Activated CD8-positive, alpha-beta memory T cell treated with anti-CD3 and anti-CD28 coated beads, Interleukin-2, amount 50 U/mL, for 1 hour (primary cell): ENCODE measurements around the gene CDH13.
A peak's percentile ranks its signal among the peaks of the same experiment; 100 is the strongest.

ENCODE experiments used
- DNase-seq: peaks from one replicate; pipeline ENCODE4 v3.0.0-alpha.2; 2020; ENCODE audit errors: extremely low read depth

Gene CDH13

DNA sequence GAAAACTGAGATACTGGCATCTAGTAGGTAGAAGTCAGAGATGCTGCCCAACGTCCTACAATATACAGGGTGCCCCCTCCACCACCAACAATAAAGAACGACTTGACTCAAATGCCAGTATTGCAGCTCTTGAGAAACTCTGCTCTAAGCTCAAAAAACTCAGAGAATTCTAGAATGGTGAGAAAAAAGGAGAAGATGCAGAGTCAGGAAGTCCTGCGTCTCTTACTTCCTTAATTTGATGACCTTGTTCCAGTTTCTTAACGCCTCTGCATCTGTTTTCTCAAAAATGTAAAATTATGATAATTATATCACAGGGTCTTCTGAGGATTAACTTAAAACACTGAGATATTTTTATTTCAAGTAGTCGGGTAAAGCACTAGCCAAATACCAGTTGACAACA, 1179.3 kb downstream of the CDH13 start:
- DNase-seq = no peak

DNA sequence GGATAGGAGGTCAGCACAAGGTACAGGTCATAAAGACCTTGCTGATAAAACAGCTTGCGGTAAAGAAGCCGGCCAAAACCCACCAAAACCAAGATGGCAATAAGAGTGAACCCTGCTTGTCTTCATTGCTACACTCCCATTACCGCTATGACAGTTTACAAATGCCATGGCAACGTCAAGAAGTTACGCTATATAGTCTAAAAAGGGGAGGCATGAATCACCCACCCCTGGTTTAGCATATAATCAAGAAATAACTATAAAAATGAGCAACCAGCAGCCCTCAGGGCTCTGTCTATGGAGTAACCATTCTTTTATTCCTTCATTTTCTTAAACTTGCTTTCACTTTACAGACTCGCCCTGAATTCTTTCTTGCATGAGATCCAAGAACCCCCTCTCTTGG, 1180.0 kb downstream of the CDH13 start:
- DNase-seq = no peak

DNA sequence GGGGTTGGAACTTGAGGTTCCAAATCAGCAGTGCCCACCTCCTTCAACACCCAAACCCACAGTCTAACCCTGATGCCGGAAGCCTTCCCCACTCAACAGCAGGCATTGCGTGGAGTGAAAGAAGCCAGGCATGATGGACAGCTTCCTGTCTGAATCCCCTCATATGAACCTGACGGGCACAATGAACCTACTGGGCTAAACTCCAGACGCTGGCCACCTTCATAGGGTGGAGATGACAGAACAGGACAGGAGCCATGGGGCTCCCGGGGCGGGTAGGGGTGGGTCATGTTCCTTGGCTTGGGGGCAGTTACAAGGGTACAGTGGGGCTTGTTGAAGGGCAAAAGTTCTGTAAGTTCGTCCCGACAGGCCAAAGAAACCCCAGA, 1180.5 kb downstream of the CDH13 start:
- no peak for DNase-seq

DNA sequence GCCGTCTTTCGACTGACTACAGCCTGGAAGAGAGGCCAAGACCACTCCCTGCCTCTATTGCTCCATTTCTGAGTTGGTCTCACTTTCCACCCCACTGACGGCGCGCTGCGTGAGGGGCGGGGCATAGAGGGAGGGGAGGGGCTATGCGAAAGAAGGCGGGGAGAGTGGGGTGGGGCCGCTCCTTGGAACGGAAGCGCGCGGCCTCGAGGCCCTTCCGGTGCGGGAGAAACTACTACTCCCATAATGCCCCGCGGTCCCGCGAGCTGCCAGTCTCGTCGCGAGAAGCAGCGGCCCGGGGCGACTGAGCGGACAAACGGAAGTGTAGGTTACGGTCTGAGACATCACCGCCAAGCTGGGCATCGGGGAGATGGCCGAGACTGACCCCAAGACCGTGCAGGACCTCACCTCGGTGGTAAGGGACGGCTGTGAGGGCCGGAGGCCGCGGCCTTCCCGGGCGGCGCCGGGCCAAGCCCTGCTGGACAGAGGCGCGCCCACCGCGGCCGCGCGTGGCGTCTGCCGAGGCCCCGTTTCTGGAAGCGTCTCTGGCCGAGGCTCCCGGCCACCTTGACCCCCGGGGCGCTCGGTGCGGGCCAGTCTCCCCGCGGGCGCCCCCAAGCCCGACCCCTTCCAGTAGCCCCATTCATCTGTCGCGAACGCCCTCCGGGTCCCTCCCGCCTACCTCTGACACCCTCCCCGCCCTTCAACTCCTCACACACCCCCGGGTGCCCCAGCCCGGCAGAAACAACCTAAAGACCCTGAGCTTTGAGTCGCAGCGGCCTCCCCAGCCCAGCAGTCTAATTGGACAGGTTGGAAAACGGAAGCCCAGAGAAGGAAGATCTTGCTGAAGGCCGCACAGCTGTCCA, 1181.2 kb downstream of the CDH13 start, which contains the start of gene HSBP1:
HSBP1 (plus strand) TSS at position 269 of the 863 bp plus-strand sequence; CDS start at position 368, 99 bp downstream.
- peak; percentile 72 for DNase-seq

DNA sequence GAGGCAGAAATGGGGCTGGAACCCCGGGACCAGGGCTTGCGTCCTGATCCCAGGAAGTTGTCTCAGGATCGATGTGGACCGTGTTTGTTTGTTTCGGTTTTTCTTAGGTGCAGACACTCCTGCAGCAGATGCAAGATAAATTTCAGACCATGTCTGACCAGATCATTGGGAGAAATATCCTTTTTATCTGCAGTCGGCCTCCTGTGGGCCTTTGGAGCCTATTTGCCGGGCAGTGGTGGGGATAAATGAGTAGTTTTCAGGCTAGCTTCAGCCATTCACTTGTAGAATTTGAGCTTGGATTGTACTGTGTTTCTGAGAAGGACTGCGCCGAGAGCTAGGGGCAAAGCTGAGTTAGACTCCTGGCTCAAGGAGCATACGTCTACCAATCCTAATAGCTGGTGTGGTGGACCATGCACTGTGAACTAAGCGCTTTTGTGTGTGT, 1181.8 kb downstream of the CDH13 start:
- DNase-seq = no peak

DNA sequence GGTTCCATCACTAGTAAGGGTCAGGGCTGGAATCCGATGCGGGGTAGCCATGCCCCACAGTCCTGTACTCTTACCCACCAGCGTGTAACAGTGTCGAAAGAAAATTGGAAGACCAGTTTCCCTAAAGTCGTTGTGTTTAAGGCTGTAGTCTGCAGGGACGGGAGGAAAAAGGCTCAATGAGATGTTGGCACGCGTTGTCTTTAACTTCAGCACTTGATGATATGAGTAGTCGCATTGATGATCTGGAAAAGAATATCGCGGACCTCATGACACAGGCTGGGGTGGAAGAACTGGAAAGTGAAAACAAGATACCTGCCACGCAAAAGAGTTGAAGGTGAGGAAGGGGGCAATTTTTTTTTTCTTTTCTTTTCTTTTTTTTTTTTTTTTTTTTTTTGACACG, 1182.3 kb downstream of the CDH13 start:
- DNase-seq = no peak

DNA sequence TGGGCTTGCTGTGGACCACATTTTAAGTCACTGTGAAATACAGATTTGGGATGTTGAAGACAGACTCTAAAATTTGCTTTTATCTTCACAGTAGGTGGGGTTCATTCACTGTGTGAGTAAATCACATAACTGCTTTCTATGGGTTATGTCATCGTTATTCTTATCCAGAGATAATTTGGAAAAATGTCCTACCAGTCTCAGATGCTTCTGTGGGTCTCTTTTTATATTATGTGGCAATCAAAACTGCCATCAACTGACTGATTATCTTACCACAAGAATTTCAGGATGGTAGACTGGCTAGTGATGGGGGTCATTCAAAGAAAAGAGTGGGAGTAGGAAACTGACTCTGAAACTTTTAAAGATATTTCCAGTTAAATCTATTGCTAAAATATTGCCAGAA, 1184.1 kb downstream of the CDH13 start:
- DNase-seq = no peak

DNA sequence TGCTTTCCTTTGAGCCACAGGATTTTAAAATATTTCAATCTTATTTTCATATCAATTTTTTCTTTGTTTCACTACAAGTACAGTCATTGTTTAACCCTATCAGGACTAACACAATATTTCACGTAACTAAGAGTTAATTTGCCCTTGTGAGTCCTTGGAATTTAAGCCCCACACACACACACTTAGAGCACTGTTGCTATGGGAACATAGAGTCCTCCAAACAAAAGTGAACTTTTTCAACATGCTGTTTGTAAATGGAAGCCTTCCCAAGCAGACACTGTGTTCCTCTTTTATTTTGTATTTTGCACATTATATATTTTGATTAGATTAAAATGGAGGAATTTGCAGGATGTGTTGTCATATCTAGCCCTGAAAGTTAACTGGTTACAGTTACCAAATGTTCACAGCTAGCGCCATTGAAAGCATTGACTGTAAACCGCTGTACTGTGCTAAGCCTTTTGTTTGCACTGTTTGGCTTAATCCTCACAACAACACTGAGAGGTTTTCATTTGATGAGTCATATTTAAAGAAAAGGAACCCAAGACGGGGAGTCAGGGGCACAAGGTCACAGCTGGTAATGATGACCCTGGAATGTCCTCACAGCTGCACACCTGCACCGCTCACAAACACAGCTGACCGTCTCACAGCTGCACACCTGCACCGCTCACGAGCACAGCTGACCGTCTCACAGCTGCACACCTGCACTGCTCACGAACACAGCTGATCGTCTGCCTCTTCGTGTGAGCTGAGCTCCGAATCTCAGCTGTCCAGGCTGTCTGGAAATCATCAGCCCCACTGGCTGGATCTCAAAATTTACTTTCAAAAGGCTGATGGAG, 1187.3 kb downstream of the CDH13 start:
- DNase-seq = no peak

DNA sequence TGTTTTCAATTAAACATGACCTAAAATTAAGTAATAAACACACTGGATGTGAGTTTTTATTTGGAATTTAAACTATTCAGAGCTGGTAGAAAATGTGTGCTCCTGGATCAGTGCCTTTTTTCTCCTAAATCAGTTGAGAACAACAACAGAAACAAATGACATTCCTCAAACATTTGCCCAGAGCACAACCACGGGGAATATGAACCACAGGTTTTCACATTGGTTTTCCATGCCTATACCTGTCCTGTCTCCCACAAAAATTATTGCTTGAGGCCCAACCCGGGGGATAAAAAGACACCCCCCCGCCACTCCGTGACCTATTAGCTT, 1187.9 kb downstream of the CDH13 start:
- DNase-seq = no peak

DNA sequence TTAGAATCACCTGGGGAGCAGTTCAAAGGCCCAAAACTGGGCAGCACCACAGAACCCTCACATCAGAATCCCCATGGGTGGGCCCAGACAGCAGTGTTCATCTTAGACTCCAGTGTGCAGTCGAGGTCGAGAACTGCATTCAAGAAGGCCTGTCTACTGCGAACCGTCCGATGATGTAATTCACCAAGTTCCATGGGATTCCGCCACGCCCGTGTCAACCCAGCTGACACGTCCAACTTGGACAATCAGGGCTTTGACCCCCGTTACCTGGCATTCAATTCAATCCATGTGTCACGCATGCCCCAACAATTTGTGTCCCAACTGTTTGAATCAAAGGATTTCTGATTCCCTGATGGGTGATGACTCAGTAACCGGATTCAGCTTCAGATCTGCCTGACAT, 1190.3 kb downstream of the CDH13 start:
- no peak for DNase-seq

DNA sequence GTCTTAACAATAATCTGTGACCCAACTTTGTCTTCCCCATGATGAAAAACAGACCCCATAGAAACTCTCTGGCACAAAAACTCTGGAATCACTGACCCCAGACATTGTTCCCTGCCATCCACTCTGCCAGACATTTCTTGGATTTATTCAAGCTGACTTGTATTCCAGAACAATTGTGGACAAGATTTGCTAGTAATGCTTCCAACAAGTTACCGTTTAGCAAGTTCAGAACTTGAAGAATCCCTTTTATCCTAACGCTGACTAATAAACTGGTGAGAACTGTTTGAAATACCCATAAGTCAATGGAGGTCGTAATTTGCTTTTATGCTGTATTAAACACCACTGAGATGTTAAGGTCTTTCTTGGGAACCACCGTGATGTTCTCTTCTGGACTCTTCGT, 1191.5 kb downstream of the CDH13 start:
- no peak for DNase-seq

DNA sequence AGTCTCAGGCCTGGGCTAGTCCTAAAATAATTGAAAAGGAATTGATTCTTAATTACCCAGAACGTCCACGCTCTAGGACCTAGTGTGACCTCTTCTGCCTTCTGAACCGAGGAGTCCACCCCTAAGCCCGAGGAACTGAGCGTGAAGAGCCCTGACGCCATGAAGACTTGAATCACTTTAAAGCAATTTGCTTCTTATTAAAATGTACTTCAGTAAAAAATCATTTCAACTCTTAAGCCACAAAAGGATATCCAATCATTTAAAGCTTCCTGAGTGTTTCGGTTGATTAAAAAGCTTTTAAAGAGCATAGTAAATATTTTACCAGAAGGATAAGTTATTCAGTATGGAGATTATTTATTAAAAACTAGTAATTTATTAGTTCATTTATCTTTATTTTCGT, 1192.6 kb downstream of the CDH13 start:
- DNase-seq = no peak

DNA sequence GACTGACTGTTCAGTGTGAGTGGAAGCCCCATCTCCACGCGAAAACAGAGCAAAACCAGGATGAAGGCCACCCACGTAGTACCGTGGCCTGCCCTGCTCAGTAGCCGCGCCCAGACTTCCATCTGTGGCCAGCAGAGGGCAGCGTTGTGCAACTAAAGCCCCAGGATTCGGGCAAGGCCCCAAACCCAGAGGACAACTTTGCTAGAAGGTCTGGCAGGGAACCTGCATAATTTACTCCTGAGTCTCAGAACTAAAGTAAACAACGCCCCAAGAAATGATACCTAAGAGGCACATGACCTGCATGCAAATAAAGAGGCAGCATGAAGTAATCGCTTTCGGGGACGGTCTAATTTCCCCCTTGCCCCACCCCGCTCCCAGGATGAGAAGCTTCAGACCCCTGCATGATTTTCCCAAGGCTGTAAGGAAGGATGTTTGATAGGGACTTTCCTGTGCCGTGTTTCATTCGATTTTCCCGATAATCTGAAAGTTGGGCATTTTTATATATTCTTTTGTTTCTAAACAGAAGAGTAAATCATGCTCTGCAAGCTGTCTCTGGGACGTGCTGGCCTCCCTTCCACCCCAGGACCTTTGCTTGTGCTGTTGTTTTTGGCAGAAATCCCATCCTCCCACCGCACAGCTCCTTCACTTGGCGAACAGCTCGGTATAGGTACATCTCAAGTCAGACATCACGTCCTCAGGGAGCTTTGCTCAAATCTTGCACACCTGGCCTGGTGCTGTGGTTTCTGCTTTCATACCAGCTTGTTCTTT, 1199.6 kb downstream of the CDH13 start:
- DNase-seq = peak; percentile 18

DNA sequence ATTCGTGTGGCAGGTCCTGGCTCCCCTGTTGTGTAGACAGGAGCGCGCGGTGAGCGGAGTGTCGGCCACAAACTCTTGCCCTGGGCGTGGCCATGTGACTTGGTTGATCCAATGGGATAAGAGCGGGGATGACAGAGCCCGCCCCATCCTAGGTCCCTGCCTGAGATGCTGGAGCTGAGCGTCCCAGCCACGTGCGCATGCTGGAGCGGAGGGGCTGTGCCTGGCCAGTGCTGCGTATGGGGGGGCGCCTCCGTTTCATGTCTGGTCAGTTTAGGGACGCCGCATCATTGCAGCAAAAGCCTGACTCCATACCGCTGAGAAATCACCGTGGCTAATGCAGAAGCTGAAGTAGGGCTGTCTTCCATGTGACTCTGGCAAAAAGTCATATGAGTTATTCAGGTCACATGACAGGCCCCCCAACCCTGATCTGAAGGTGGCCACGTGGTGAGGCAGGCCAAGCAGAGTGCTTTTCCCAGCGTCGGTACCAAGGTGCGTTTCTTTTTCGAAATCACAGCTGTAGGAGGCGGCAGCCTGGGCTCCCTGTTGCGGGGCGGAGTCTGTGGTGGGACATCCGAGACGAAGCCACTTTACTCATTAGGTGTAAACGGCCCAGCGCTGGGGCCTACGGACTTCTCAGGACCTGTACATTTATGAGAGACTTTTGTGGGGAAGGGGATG, 1203.5 kb downstream of the CDH13 start:
- no peak for DNase-seq

DNA sequence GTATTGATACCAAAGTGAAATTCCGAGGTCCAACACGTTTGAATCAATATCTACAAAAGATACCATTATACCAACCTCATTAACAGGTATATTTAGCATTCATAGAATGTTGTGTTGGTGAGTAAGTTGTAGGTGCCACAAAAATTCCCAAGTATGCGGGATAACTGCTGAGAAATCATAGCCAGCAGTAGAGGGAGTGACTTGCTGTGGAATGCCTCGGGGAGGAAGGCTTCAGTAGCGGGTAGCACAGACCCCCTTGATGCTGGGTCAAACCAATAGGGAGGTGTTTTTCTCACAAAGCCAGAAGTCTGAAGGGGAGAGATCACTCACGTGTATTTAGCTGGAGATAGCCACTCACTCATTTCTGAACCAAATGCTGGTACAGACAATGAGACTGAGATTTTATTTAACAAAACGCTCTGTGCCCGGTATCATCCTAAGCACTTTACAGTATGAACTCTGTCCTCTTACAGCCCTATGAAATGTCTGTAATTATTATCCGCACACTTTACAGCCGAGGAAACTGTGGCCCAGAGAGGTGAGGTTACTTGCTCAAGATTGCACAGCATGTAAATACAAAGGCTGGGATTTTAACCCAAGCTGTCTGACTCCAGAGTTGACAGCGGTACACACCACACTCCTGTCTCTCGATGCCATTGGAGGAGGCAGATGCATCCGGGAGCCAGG, 1204.1 kb downstream of the CDH13 start:
- DNase-seq = no peak

DNA sequence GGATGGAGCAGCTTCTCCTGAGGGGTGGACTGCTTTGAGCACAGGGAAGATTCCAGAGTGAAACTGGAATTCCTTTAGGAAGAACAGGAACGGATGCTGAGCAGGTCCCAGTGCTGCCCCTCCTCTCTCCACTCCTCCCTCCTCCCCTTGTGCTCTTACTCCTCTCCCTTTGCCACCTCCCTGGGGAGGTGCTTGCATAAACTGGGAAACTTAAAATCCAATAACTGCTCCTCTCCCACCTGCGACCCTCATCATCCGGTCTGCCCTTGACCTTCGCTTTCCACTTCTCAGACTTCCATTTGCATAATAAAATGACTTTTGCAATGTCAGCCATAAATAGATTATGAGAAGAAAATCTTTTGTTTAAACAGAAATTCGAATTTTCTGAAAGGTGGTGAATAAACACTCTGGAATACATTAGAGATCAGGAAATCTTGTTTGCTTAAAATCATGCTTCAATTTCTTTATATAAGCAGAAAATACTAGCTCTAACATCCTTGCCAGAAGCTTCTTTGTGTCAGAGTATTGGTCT, 1204.8 kb downstream of the CDH13 start:
- DNase-seq = no peak

DNA sequence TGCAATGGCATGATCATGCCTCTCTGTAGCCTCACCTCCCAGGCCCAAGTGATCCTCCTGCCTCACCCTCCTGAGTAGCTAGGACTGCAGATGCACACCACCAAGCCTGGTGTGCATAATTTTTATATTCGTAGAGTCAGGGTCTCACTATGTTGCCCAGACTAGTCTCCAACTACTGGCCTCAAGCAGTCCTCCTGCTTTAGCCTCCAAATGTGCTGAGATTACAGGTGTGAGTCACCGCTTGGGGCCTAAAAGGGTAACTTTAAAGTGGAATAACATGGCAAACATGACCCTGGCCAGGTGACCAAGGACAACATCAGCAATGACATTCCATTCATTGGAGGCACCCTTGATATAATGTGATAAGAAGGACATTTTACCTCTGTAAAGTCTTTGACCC, 1207.2 kb downstream of the CDH13 start:
- DNase-seq = no peak

DNA sequence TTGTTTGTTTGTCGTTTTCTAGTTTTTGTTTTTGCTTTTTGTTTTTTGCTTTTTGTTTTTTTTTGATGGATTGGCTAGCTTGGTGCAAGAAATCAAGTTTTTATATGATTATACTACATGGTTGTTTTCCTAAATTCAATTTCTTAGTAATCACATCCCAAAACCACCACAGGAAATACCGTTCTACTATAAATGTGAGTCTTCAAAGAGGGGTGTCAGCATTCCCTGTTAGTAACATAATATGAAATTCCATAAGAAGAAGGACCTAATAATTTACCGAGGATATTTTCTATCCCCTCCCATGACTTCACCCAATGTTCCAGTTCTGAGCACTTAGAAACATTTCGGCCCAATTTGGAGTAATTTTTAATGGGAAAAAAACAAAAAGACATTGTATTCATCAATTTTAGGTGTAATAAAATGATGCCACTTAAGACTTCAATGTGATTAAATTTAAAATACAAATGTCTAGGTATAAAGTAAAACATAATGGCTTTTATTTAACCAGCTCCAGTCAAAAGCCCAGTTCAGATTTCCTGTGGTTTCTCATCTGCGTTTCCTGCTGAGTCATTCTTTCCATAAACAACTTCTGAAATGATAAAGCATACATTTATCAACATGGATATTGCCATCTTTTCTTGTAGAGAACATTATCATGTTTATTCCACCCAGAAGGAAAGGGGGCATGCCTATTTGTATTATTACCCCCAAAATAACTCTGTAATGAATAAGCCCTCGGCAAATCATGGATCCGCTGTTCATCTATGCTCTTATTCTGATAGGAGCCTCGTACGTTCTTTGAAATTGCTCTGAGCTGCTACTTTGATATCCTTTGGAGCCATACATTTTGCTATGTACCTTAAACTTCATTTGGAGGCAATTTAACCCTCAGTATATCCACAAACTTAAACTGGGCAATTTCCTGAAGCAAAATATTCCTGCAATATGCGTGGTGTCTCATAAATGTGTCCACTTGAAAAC, 1209.1 kb downstream of the CDH13 start:
- no peak for DNase-seq

DNA sequence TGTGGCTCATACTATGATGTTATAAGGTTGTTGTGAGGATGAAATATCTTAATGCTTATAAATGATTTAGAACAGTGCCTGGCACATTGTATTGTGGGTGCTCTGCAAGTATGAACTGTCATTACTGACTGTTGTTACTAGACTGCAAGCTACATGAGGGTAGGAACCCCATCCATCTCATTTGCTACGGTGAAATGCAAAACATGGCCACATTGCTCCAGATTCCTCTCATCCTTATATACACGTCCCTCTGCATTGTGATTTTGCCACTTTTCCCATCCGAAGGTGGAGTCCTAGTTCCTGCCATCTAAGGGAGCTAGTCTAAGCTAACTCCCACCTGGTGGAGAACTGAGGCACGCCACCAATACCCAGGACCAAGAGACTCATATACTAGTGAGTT, 1210.8 kb downstream of the CDH13 start:
- DNase-seq = no peak

DNA sequence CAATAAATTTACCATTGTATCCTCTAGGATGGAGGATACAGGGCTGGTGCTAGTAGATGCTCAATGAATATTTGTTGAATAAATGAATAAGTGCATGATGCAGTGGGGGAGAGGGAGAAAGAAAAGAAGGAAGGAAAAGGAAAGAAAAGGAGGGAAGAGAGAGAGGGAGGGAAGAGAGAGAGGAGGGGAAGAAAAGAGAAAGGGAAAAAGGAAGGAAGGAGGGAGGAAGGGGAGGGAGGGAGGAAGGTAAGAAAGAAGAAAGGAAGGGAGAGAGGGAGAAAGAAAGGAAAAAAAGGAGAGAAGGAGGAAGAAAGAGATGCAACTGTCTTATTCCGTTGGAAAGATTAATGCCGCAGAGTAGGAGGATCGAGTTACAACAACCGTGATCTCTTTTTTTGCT, 1211.4 kb downstream of the CDH13 start:
- DNase-seq = no peak
